BLaER1 treated with 17β-estradiol and CSF1 and Interleukin-3, amounts not matched to agents 10 nM and 100 nM (cell line): ENCODE data around the gene IFNGR1.

Experiments
- H3K27ac ChIP-seq, 11 experiments: shearing (Covaris generic); formaldehyde crosslinking; 2 replicates each; pipeline ENCODE4 v1.8.1; 2022
- H3K27me3 ChIP-seq, 11 experiments: shearing (Covaris generic); formaldehyde crosslinking; 2 replicates each; pipeline ENCODE4 v1.8.1; 2022
- H3K36me3 ChIP-seq, 11 experiments: shearing (Covaris generic); formaldehyde crosslinking; 2 replicates each; pipeline ENCODE4 v1.8.1; 2022
- H3K4me1 ChIP-seq, 10 experiments: shearing (Covaris generic); formaldehyde crosslinking; 2 replicates each; pipeline ENCODE4 v1.8.1; 2022
- H3K4me2 ChIP-seq, 11 experiments: shearing (Covaris generic); formaldehyde crosslinking; 2 replicates each; pipeline ENCODE4 v1.8.1; 2022
- H3K4me3 ChIP-seq, 10 experiments: shearing (Covaris generic); formaldehyde crosslinking; 2 replicates each; pipeline ENCODE4 v1.8.1; 2022
- H3K9ac ChIP-seq, 11 experiments: shearing (Covaris generic); formaldehyde crosslinking; 2 replicates each; pipeline ENCODE4 v1.8.1; 2022
- H3K9me3 ChIP-seq, 11 experiments: shearing (Covaris generic); formaldehyde crosslinking; replicated peaks in 1 of 11; 2 replicates each; pipeline ENCODE4 v1.8.1; 2022
- H4K20me1 ChIP-seq, 11 experiments: shearing (Covaris generic); formaldehyde crosslinking; 2 replicates each; pipeline ENCODE4 v1.8.1; 2022
- Cebpa-rat ChIP-seq, 11 experiments: shearing (Covaris generic); IDR thresholded peaks; 2 replicates each; pipeline ENCODE4 v1.8.1; 2022

Gene IFNGR1

GRCh38 chr6:137166247-137167098 lies 52.7 kb downstream of the IFNGR1 start:
- peaks cover 52 to 99% (median 70%) of the 10 kb centered on the region in 11 experiments for H3K9me3 ChIP-seq
- peak overlapping the region in 10 of 11 experiments; percentile 3 to 69 (median 44); a peak in 16 of 22 replicates for H3K4me2 ChIP-seq
- no peak overlapping the region for H3K4me3 ChIP-seq
- no peak overlapping the region for H3K9ac ChIP-seq
- H4K20me1 ChIP-seq = no peaks in the 10 kb centered on the region
- H3K4me1 ChIP-seq = peaks cover 6 to 51% (median 20%) of the 10 kb centered on the region in 10 experiments; a peak in 16 of 20 replicates
- peaks cover 0 to 19% (median 5%) of the 10 kb centered on the region in 11 experiments; a peak in 6 of 22 replicates for H3K36me3 ChIP-seq
- TF ChIP-seq Cebpa-rat (IDR thresholded peaks at IDR 0.05) = no peak
- peak overlapping the region in 4 of 11 experiments; percentile 3 to 17 (median 10); a peak in 4 of 22 replicates for H3K27ac ChIP-seq
- H3K27me3 ChIP-seq = no peaks in the 10 kb centered on the region

- Histone ChIP-seq H3K4me3 (peak overlapping the region in 3 of 10 experiments; percentile 2 to 17 (median 10); a peak in 2 of 20 replicates), H3K36me3 (peaks cover 0 to 19% (median 5%) of the 10 kb centered on the region in 11 experiments; a peak in 6 of 22 replicates), H3K4me2 (peak overlapping the region in 10 of 11 experiments; percentile 3 to 69 (median 44); a peak in 15 of 22 replicates), H3K27me3 (no peaks in the 10 kb centered on the region), H3K27ac (peak overlapping the region in 4 of 11 experiments; percentile 3 to 17 (median 10); a peak in 3 of 22 replicates), H3K9ac (no peak overlapping the region), H3K4me1 (peaks cover 6 to 44% (median 20%) of the 10 kb centered on the region in 10 experiments; a peak in 16 of 20 replicates), H4K20me1 (no peaks in the 10 kb centered on the region), H3K9me3 (peaks cover 52 to 98% (median 68%) of the 10 kb centered on the region in 11 experiments)
- TF ChIP-seq Cebpa-rat (IDR thresholded peaks at IDR 0.05) = no peak
Measured at GRCh38 chr6:137165375-137166246, 53.6 kb downstream of the IFNGR1 start.

GRCh38 chr6:137163732-137164318 lies 55.4 kb downstream of the IFNGR1 start:
- H3K9me3 ChIP-seq = peaks cover 38 to 98% (median 69%) of the 10 kb centered on the region in 11 experiments
- H3K4me2 ChIP-seq = no peak overlapping the region
- no peak overlapping the region for H3K27ac ChIP-seq
- peak overlapping the region in 3 of 10 experiments; percentile 9 to 21 (median 16); a peak in 3 of 20 replicates for H3K4me3 ChIP-seq
- H4K20me1 ChIP-seq = no peaks in the 10 kb centered on the region
- no peak for TF ChIP-seq Cebpa-rat (IDR thresholded peaks at IDR 0.05)
- no peak overlapping the region for H3K9ac ChIP-seq
- H3K4me1 ChIP-seq = peaks cover 6 to 44% (median 20%) of the 10 kb centered on the region in 10 experiments; a peak in 16 of 20 replicates
- peaks cover 0 to 19% (median 5%) of the 10 kb centered on the region in 11 experiments; a peak in 6 of 22 replicates for H3K36me3 ChIP-seq
- H3K27me3 ChIP-seq = no peaks in the 10 kb centered on the region

- Histone ChIP-seq H3K27me3 (no peaks in the 10 kb centered on the region), H3K9me3 (peaks cover 38 to 98% (median 78%) of the 10 kb centered on the region in 11 experiments), H3K4me2 (no peak overlapping the region), H3K27ac (no peak overlapping the region), H3K9ac (no peak overlapping the region), H4K20me1 (no peaks in the 10 kb centered on the region), H3K4me1 (peaks cover 6 to 44% (median 20%) of the 10 kb centered on the region in 10 experiments; a peak in 16 of 20 replicates), H3K36me3 (peaks cover 0 to 19% (median 5%) of the 10 kb centered on the region in 11 experiments; a peak in 6 of 22 replicates), H3K4me3 (peak overlapping the region in 1 of 10 experiments; percentile 9; a peak in 2 of 20 replicates)
- no peak for TF ChIP-seq Cebpa-rat (IDR thresholded peaks at IDR 0.05)
Measured at GRCh38 chr6:137162692-137163306, 56.4 kb downstream of the IFNGR1 start.

GRCh38 chr6:137161949-137162348 lies 57.2 kb downstream of the IFNGR1 start:
- Histone ChIP-seq H3K9me3 (peaks cover 38 to 98% (median 80%) of the 10 kb centered on the region in 11 experiments), H3K9ac (no peak overlapping the region), H3K27ac (no peak overlapping the region), H3K36me3 (peaks cover 0 to 19% (median 5%) of the 10 kb centered on the region in 11 experiments; a peak in 6 of 22 replicates), H4K20me1 (no peaks in the 10 kb centered on the region), H3K27me3 (no peaks in the 10 kb centered on the region), H3K4me1 (peaks cover 7 to 44% (median 21%) of the 10 kb centered on the region in 10 experiments; a peak in 19 of 20 replicates), H3K4me3 (no peak overlapping the region; a peak in 1 of 20 replicates), H3K4me2 (peak overlapping the region in 1 of 11 experiments; percentile 43; a peak in 1 of 22 replicates)
- no peak for TF ChIP-seq Cebpa-rat (IDR thresholded peaks at IDR 0.05)

- TF ChIP-seq Cebpa-rat (IDR thresholded peaks at IDR 0.05) = no peak
- Histone ChIP-seq H4K20me1 (no peaks in the 10 kb centered on the region), H3K9me3 (peaks cover 37 to 91% (median 73%) of the 10 kb centered on the region in 11 experiments), H3K27me3 (no peaks in the 10 kb centered on the region), H3K9ac (no peak overlapping the region), H3K4me2 (no peak overlapping the region), H3K27ac (no peak overlapping the region), H3K36me3 (peaks cover 0 to 19% (median 5%) of the 10 kb centered on the region in 11 experiments; a peak in 6 of 22 replicates), H3K4me1 (peaks cover 12 to 44% (median 22%) of the 10 kb centered on the region in 10 experiments), H3K4me3 (no peak overlapping the region)
Measured at GRCh38 chr6:137160763-137161162, 58.4 kb downstream of the IFNGR1 start.

GRCh38 chr6:137159912-137160311 lies 59.3 kb downstream of the IFNGR1 start:
- Histone ChIP-seq H3K27me3 (no peaks in the 10 kb centered on the region), H3K36me3 (peaks cover 0 to 15% (median 5%) of the 10 kb centered on the region in 11 experiments; a peak in 6 of 22 replicates), H3K9ac (no peak overlapping the region), H3K4me3 (no peak overlapping the region), H3K4me1 (peaks cover 21 to 44% (median 22%) of the 10 kb centered on the region in 10 experiments), H4K20me1 (no peaks in the 10 kb centered on the region), H3K9me3 (peaks cover 30 to 83% (median 66%) of the 10 kb centered on the region in 11 experiments), H3K27ac (no peak overlapping the region), H3K4me2 (no peak overlapping the region)
- TF ChIP-seq Cebpa-rat (IDR thresholded peaks at IDR 0.05) = no peak

- H3K4me1 ChIP-seq = peaks cover 25 to 40% (median 29%) of the 10 kb centered on the region in 10 experiments
- H4K20me1 ChIP-seq = no peaks in the 10 kb centered on the region
- H3K27ac ChIP-seq = no peak overlapping the region
- no peak overlapping the region for H3K9ac ChIP-seq
- no peaks in the 10 kb centered on the region for H3K27me3 ChIP-seq
- TF ChIP-seq Cebpa-rat (IDR thresholded peaks at IDR 0.05) = no peak
- no peak overlapping the region for H3K4me3 ChIP-seq
- no peaks in the 10 kb centered on the region; a peak in 1 of 22 replicates for H3K36me3 ChIP-seq
- peaks cover 17 to 81% (median 63%) of the 10 kb centered on the region in 11 experiments; a peak in 21 of 22 replicates for H3K9me3 ChIP-seq
- H3K4me2 ChIP-seq = no peak overlapping the region
Measured at GRCh38 chr6:137157601-137158000, 61.6 kb downstream of the IFNGR1 start.
